Neural cell (in vitro differentiated cells): ENCODE measurements around the gene MEP1B. TPM values are rescaled to one million over a fixed set of nuclear protein-coding genes. Genes with fewer than 3 reads are reported as not detected.

Experiments used
- H2AFZ ChIP-seq: fragments of 200-600, 300-800 bp; sonication (generic), shearing (Covaris generic); 2 replicates; pipeline ENCODE4 v1.6.0; 2014; ENCODE audit warnings: low read depth, mild to moderate bottlenecking, antibody characterized with exemption, low read length, moderate library complexity
- H3F3A ChIP-seq: fragments of 200-600 bp; shearing (Covaris generic); 2 replicates; pipeline ENCODE4 v1.6.1; 2016; ENCODE audit warnings: mild to moderate bottlenecking, moderate library complexity, mixed read lengths, antibody characterized with exemption, low read length; ENCODE audit not compliant: insufficient read depth, poor library complexity, severe bottlenecking
- H3K27ac ChIP-seq: fragments of 200-600, 300-800 bp; sonication (generic), shearing (Covaris generic); 2 replicates; pipeline ENCODE4 v1.5.1; 2014; ENCODE audit warnings: mild to moderate bottlenecking, low read length, moderate library complexity
- H3K27me3 ChIP-seq: fragments of 300-800, 200-600 bp; sonication (generic), shearing (Covaris generic); 2 replicates; pipeline ENCODE4 v1.6.0; 2014; ENCODE audit warnings: mild to moderate bottlenecking, low read depth, low read length, moderate library complexity; ENCODE audit not compliant: insufficient read depth
- H3K36me3 ChIP-seq: fragments of 300-800, 200-600 bp; sonication (generic), shearing (Covaris generic); 2 replicates; pipeline ENCODE4 v1.5.1; 2014; ENCODE audit warnings: mild to moderate bottlenecking, antibody characterized with exemption, low read length, moderate library complexity; ENCODE audit not compliant: insufficient read depth
- H3K4me2 ChIP-seq: fragments of 300-800, 200-600 bp; sonication (generic), shearing (Covaris generic); 2 replicates; pipeline ENCODE4 v1.6.0; 2014; ENCODE audit warnings: mild to moderate bottlenecking, low read length
- H3K4me3 ChIP-seq: fragments of 300-800, 200-600 bp; sonication (generic), shearing (Covaris generic); 2 replicates; pipeline ENCODE4 v1.5.1; 2014; ENCODE audit warnings: mild to moderate bottlenecking, low read length, moderate library complexity
- H3K79me2 ChIP-seq: fragments of 200-600 bp; shearing (Covaris generic); replicated peaks from 2 replicates; pipeline ENCODE4 v1.6.0; 2014; ENCODE audit warnings: mild to moderate bottlenecking, low read length, moderate library complexity; ENCODE audit not compliant: insufficient read depth
- H3K9ac ChIP-seq: fragments of 300-800, 200-600 bp; sonication (generic), shearing (Covaris generic); 2 replicates; pipeline ENCODE4 v1.6.1; 2016; ENCODE audit warnings: mild to moderate bottlenecking, low read length, mixed read lengths
- H3K9me2 ChIP-seq: fragments of 200-600 bp; shearing (Covaris generic); 2 replicates; pipeline ENCODE4 v1.6.1; 2016; ENCODE audit warnings: mild to moderate bottlenecking, low read length, mixed read lengths; ENCODE audit not compliant: insufficient read depth
- H3K9me3 ChIP-seq: fragments of 200-600, 300-800 bp; sonication (generic), shearing (Covaris generic); 2 replicates; pipeline ENCODE4 v1.6.1; 2016; ENCODE audit warnings: mild to moderate bottlenecking, mixed run types, low read length, moderate library complexity, mixed read lengths
- H4K20me1 ChIP-seq: fragments of 200-600 bp; shearing (Covaris generic); 2 replicates; pipeline ENCODE4 v1.6.1; 2016; ENCODE audit warnings: mild to moderate bottlenecking, mixed run types; ENCODE audit not compliant: insufficient read depth
- EP300 ChIP-seq: fragments of 450-650 bp; conservative IDR thresholded peaks from 2 replicates; pipeline ENCODE4 v1.6.1; 2014; ENCODE audit warnings: antibody characterized with exemption, mild to moderate bottlenecking, moderate library complexity; ENCODE audit not compliant: poor library complexity, severe bottlenecking
- EZH2 ChIP-seq: fragments of 200-600, 300-800 bp; shearing (Covaris generic), sonication (generic); IDR thresholded peaks from 2 replicates; pipeline ENCODE4 v1.6.1; 2014; ENCODE audit warnings: antibody characterized with exemption, low read length, borderline replicate concordance, mild to moderate bottlenecking; ENCODE audit not compliant: insufficient read depth, poor library complexity, severe bottlenecking
- MXI1 ChIP-seq: fragments of 450-650 bp; conservative IDR thresholded peaks from 2 replicates; pipeline ENCODE4 v1.6.1; 2014; ENCODE audit warnings: antibody characterized with exemption, mild to moderate bottlenecking; ENCODE audit not compliant: poor library complexity, severe bottlenecking
- POLR2AphosphoS5 ChIP-seq: IDR thresholded peaks from 2 replicates; pipeline ENCODE4 v1.6.1; 2012
- RAD21 ChIP-seq: fragments of 450-650 bp; conservative IDR thresholded peaks from 2 replicates; pipeline ENCODE4 v1.6.1; 2014; ENCODE audit warnings: antibody characterized with exemption, mild to moderate bottlenecking, moderate library complexity
- SMC3 ChIP-seq: fragments of 450-650 bp; conservative IDR thresholded peaks from 2 replicates; pipeline ENCODE4 v1.6.1; 2014; ENCODE audit warnings: antibody characterized with exemption, mild to moderate bottlenecking, moderate library complexity; ENCODE audit not compliant: poor library complexity
- TAF1 ChIP-seq: IDR thresholded peaks from 2 replicates; pipeline ENCODE4 v1.6.1; 2012; ENCODE audit warnings: low read depth
- polyA plus RNA-seq: library from polyadenylated mRNA; depleted of rRNA; stranded (reverse); fragments of >200 nt; gene quantifications from 2 replicates; pipeline ENCODE4 v1.2.3, GENCODE V29; 2014
- TF ChIP-seq, protein P1 (sequence below): fragments of 450-650 bp; IDR thresholded peaks from 2 replicates; pipeline ENCODE4 v1.5.1; 2014; ENCODE audit warnings: antibody characterized with exemption, mild to moderate bottlenecking, moderate library complexity; ENCODE audit not compliant: poor library complexity, severe bottlenecking
- TF ChIP-seq, protein P2 (sequence below): IDR thresholded peaks from 2 replicates; pipeline ENCODE4 v1.6.1; 2012; ENCODE audit warnings: borderline replicate concordance

Gene MEP1B
- polyA plus RNA-seq, 1 donor from 2014 or later = not detected

DNA sequence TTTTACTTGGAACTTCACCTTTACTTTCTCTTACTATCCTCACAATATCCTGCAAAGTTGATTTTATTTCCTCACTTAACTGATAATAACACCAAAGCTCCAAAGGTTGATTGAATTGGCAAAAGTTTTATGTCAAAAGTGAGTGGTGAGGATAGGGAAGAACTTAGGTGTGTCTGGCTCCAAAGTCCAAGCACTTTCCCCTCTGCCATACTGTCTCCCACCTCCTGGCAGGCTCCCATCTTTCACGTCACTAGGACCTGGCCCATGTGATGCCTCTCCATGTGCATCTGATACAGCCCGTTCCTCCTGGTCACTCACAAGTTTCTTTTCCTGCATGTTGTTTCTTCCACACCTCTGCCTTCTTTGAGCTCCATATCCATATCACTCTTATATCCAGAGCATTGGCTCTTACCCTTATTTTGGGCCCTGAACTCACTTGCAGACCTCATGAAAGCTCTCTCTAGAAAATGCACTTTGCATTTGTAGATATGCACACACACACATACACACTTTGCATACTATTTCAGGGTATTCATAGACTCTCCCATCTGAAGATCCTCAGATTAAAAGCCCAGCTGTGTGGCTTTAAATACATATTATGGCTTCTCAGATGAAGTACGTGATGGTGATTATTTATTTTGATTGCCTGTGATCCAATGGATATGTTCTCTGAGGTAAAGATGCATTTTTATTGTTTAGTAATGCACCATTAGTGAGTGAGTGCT is 12.3 kb downstream of the MEP1B start:
- no peak overlapping the region for H3K4me3 ChIP-seq
- H2AFZ ChIP-seq = no peak overlapping the region
- H3K79me2 ChIP-seq = no peaks in the 10 kb centered on the region
- H3K9me2 ChIP-seq = no peaks in the 10 kb centered on the region
- no peaks in the 10 kb centered on the region for H3K9me3 ChIP-seq
- H4K20me1 ChIP-seq = no peaks in the 10 kb centered on the region
- H3K27ac ChIP-seq = no peak overlapping the region
- H3K36me3 ChIP-seq = no peaks in the 10 kb centered on the region
- no peak overlapping the region for H3K4me2 ChIP-seq
- H3F3A ChIP-seq = no peaks in the 10 kb centered on the region
- no peaks in the 10 kb centered on the region for H3K27me3 ChIP-seq
- TF ChIP-seq MXI1 (no peak), EZH2 (no peak), TAF1 (no peak), SMC3 (no peak), EP300 (no peak), POLR2AphosphoS5 (no peak), RAD21 (no peak)
- TF ChIP-seq, protein P1, sequence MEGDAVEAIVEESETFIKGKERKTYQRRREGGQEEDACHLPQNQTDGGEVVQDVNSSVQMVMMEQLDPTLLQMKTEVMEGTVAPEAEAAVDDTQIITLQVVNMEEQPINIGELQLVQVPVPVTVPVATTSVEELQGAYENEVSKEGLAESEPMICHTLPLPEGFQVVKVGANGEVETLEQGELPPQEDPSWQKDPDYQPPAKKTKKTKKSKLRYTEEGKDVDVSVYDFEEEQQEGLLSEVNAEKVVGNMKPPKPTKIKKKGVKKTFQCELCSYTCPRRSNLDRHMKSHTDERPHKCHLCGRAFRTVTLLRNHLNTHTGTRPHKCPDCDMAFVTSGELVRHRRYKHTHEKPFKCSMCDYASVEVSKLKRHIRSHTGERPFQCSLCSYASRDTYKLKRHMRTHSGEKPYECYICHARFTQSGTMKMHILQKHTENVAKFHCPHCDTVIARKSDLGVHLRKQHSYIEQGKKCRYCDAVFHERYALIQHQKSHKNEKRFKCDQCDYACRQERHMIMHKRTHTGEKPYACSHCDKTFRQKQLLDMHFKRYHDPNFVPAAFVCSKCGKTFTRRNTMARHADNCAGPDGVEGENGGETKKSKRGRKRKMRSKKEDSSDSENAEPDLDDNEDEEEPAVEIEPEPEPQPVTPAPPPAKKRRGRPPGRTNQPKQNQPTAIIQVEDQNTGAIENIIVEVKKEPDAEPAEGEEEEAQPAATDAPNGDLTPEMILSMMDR = no peak
- TF ChIP-seq, protein P2, sequence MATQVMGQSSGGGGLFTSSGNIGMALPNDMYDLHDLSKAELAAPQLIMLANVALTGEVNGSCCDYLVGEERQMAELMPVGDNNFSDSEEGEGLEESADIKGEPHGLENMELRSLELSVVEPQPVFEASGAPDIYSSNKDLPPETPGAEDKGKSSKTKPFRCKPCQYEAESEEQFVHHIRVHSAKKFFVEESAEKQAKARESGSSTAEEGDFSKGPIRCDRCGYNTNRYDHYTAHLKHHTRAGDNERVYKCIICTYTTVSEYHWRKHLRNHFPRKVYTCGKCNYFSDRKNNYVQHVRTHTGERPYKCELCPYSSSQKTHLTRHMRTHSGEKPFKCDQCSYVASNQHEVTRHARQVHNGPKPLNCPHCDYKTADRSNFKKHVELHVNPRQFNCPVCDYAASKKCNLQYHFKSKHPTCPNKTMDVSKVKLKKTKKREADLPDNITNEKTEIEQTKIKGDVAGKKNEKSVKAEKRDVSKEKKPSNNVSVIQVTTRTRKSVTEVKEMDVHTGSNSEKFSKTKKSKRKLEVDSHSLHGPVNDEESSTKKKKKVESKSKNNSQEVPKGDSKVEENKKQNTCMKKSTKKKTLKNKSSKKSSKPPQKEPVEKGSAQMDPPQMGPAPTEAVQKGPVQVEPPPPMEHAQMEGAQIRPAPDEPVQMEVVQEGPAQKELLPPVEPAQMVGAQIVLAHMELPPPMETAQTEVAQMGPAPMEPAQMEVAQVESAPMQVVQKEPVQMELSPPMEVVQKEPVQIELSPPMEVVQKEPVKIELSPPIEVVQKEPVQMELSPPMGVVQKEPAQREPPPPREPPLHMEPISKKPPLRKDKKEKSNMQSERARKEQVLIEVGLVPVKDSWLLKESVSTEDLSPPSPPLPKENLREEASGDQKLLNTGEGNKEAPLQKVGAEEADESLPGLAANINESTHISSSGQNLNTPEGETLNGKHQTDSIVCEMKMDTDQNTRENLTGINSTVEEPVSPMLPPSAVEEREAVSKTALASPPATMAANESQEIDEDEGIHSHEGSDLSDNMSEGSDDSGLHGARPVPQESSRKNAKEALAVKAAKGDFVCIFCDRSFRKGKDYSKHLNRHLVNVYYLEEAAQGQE = no peak
- no peak overlapping the region for H3K9ac ChIP-seq

DNA sequence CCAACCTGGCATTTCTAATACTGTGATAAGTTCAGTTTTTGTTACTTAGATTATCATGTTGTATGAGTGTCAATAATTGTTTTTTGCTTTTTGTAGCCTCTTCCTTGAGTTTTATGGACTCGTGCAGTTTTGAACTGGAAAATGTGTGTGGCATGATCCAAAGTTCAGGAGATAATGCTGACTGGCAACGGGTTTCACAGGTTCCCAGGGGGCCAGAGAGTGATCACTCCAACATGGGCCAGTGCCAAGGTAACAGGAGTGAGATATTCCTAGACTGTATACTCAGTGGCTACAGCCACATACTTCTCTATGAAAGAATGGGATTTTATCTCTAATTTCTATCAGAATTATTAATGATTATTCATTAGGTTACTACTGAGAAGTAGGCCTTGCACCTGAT is 18.2 kb downstream of the MEP1B start:
- Histone ChIP-seq H3K36me3 (no peaks in the 10 kb centered on the region), H3K9me3 (no peaks in the 10 kb centered on the region), H3K27me3 (no peaks in the 10 kb centered on the region), H3K9me2 (no peaks in the 10 kb centered on the region), H2AFZ (no peak overlapping the region), H3F3A (no peaks in the 10 kb centered on the region), H3K4me3 (no peak overlapping the region), H3K9ac (no peak overlapping the region), H3K4me2 (no peak overlapping the region), H4K20me1 (no peaks in the 10 kb centered on the region), H3K79me2 (no peaks in the 10 kb centered on the region), H3K27ac (no peak overlapping the region)
- TF ChIP-seq MXI1 = no peak
